A673 (cell line): ENCODE measurements around the gene SERPINA10.

Source experiments
- EZH2 ChIP-seq: fragments of 200-600 bp; sonication (generic); IDR thresholded peaks from 2 replicates; pipeline ENCODE4 v1.6.1; 2017; ENCODE audit warnings: borderline replicate concordance, low read depth, mild to moderate bottlenecking, mixed read lengths, antibody characterized with exemption, low read length; ENCODE audit not compliant: poor library complexity, severe bottlenecking
- TF ChIP-seq, protein P1 (sequence below): fragments of 300-800, 200-600 bp; sonication (generic); conservative IDR thresholded peaks from 2 replicates; pipeline ENCODE4 v1.5.1; 2017; ENCODE audit warnings: low read depth, mild to moderate bottlenecking, antibody characterized with exemption, low read length, moderate library complexity, mixed read lengths

GRCh38 chr14:94298130-94298529 is 5.1 kb upstream of the SERPINA10 start:
- TF ChIP-seq, protein P1, sequence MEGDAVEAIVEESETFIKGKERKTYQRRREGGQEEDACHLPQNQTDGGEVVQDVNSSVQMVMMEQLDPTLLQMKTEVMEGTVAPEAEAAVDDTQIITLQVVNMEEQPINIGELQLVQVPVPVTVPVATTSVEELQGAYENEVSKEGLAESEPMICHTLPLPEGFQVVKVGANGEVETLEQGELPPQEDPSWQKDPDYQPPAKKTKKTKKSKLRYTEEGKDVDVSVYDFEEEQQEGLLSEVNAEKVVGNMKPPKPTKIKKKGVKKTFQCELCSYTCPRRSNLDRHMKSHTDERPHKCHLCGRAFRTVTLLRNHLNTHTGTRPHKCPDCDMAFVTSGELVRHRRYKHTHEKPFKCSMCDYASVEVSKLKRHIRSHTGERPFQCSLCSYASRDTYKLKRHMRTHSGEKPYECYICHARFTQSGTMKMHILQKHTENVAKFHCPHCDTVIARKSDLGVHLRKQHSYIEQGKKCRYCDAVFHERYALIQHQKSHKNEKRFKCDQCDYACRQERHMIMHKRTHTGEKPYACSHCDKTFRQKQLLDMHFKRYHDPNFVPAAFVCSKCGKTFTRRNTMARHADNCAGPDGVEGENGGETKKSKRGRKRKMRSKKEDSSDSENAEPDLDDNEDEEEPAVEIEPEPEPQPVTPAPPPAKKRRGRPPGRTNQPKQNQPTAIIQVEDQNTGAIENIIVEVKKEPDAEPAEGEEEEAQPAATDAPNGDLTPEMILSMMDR, result no peak
- TF ChIP-seq EZH2, result no peak
